ENCODE measurements around the gene TUT1.
A peak's percentile ranks its signal among the peaks of the same experiment; 100 is the strongest.
"Not testable (repeated sequence)": the region's sequence is repeated elsewhere in the genome, so short reads cannot be mapped to it uniquely, and the experiment has no call there.

The TUT1 gene

GRCh38 chr11:62578541-62578940, 12.8 kb downstream of the TUT1 start:
- no peak for DNase-seq (ENCODE audit: insufficient read length, low spot score)
- FAIRE-seq, result no peak

GRCh38 chr11:62577046-62577714, 14.1 kb downstream of the TUT1 start:
- no peak for FAIRE-seq
- no peak for DNase-seq (ENCODE audit: insufficient read length, low spot score)

GRCh38 chr11:62575837-62576236, 15.5 kb downstream of the TUT1 start:
- no peak for DNase-seq (ENCODE audit: insufficient read length, low spot score)
- FAIRE-seq, result no peak

- DNase-seq (ENCODE audit: insufficient read length, low spot score) (no peak), FAIRE-seq (no peak)
These were observed 16.2 kb downstream of the TUT1 start for GRCh38 chr11:62575156-62575555.

- DNase-seq (ENCODE audit: insufficient read length, low spot score) (peak; percentile 24), FAIRE-seq (peak; percentile 4)
These were observed 16.8 kb downstream of the TUT1 start for GRCh38 chr11:62574363-62575071.

GRCh38 chr11:62573592-62574362, 17.5 kb downstream of the TUT1 start, which contains the start of gene EEF1G:
TSS of gene EEF1G (minus strand) at chr11:62573891. CDS start at chr11:62573842, 49 bp downstream.
- DNase-seq (ENCODE audit: insufficient read length, low spot score), result peak; percentile 94
- FAIRE-seq, result peak; percentile 96

GRCh38 chr11:62573006-62573591, 18.2 kb downstream of the TUT1 start:
- DNase-seq (ENCODE audit: insufficient read length, low spot score) (no peak), FAIRE-seq (no peak)

- no peak for FAIRE-seq
- DNase-seq (ENCODE audit: insufficient read length, low spot score), result no peak
These were observed 18.9 kb downstream of the TUT1 start for GRCh38 chr11:62572431-62572830.

- DNase-seq (ENCODE audit: insufficient read length, low spot score); FAIRE-seq: not testable (repeated sequence)
These were observed 19.8 kb downstream of the TUT1 start for GRCh38 chr11:62571493-62571892.

GRCh38 chr11:62570903-62571302, 20.4 kb downstream of the TUT1 start:
- DNase-seq (ENCODE audit: insufficient read length, low spot score); FAIRE-seq: not testable (repeated sequence)

- FAIRE-seq, result no peak
- DNase-seq (ENCODE audit: insufficient read length, low spot score), result no peak
These were observed 21.7 kb downstream of the TUT1 start for GRCh38 chr11:62569611-62570010.

GRCh38 chr11:62567018-62567633, 24.2 kb downstream of the TUT1 start:
- no peak for DNase-seq (ENCODE audit: insufficient read length, low spot score)
- no peak for FAIRE-seq

GRCh38 chr11:62566247-62566646, 25.1 kb downstream of the TUT1 start:
- FAIRE-seq (no peak), DNase-seq (ENCODE audit: insufficient read length, low spot score) (no peak)

- no peak for DNase-seq (ENCODE audit: insufficient read length, low spot score)
- FAIRE-seq, result no peak
These were observed 26.1 kb downstream of the TUT1 start for GRCh38 chr11:62565100-62565802.

- not testable (repeated sequence) for FAIRE-seq; DNase-seq (ENCODE audit: insufficient read length, low spot score)
These were observed 29.6 kb downstream of the TUT1 start for GRCh38 chr11:62561677-62562230.

GRCh38 chr11:62560566-62561103, 30.7 kb downstream of the TUT1 start:
- FAIRE-seq (peak; percentile 55), DNase-seq (ENCODE audit: insufficient read length, low spot score) (no peak)

GRCh38 chr11:62559626-62560025, 31.7 kb downstream of the TUT1 start:
- FAIRE-seq, result not testable (repeated sequence)

GRCh38 chr11:62559204-62559603, 32.1 kb downstream of the TUT1 start:
- no peak for FAIRE-seq

More at GRCh38 chr11:62559626-62560025, 31.7 kb downstream of the TUT1 start:
- not testable (repeated sequence) for DNase-seq (ENCODE audit: insufficient read length, low spot score)

GRCh38 chr11:62558669-62559068, 32.7 kb downstream of the TUT1 start:
- DNase-seq (ENCODE audit: insufficient read length, low spot score), result no peak
- no peak for FAIRE-seq

More at GRCh38 chr11:62559204-62559603, 32.1 kb downstream of the TUT1 start:
- DNase-seq (ENCODE audit: insufficient read length, low spot score), result no peak
